ENCODE results near the gene FAM234B. TPM values are rescaled to one million over a fixed set of nuclear protein-coding genes. Genes with fewer than 3 reads are reported as not detected.

FAM234B gene
- total RNA-seq, 6 donors from 2014 or later: 3.1 to 16.2 (median 8.8) TPM

GRCh38 chr12:13126494-13126893, 82.3 kb downstream of the FAM234B start:
- H3K4me1 ChIP-seq: peaks cover 0 to 8% (median 0%) of the 10 kb centered on the region in 4 donors
- 88 to 90% methylated on average over 3 of the region's 3 CpGs for WGBS, 2 donors
- H3K27ac ChIP-seq: no peak overlapping the region

GRCh38 chr12:13127444-13127843, 83.3 kb downstream of the FAM234B start:
- Histone ChIP-seq H3K27me3 (no peaks in the 10 kb centered on the region), H3K4me3 (no peak overlapping the region), H3K9me3 (no peaks in the 10 kb centered on the region), H3K36me3 (no peaks in the 10 kb centered on the region), H3K4me1 (peaks cover 0 to 8% (median 0%) of the 10 kb centered on the region in 4 donors), H3K27ac (no peak overlapping the region)
- no peak for TF ChIP-seq POLR2A (IDR thresholded peaks at IDR 0.05)
- no peak for TF ChIP-seq EP300 (IDR thresholded peaks at IDR 0.05)
- no peak for TF ChIP-seq POLR2AphosphoS5 (IDR thresholded peaks at IDR 0.05)
- TF ChIP-seq CTCF (IDR thresholded peaks at IDR 0.05): no peak
- no peak for DNase-seq
- ATAC-seq (ENCODE audit: low FRiP score in 2 of 2): no peak
- 30 to 49% methylated on average over 4 to 5 of the region's 5 CpGs for WGBS, 2 donors

More at GRCh38 chr12:13126494-13126893, 82.3 kb downstream of the FAM234B start:
- H3K4me3 ChIP-seq: no peak overlapping the region
- DNase-seq (no peak), ATAC-seq (ENCODE audit: low FRiP score in 2 of 2) (no peak)
- no peaks in the 10 kb centered on the region for H3K27me3 ChIP-seq
- H3K9me3 ChIP-seq: no peaks in the 10 kb centered on the region
- no peaks in the 10 kb centered on the region for H3K36me3 ChIP-seq
- no peak for TF ChIP-seq EP300 (IDR thresholded peaks at IDR 0.05)
- TF ChIP-seq POLR2A (IDR thresholded peaks at IDR 0.05): no peak
- no peak for TF ChIP-seq CTCF (IDR thresholded peaks at IDR 0.05)
- TF ChIP-seq POLR2AphosphoS5 (IDR thresholded peaks at IDR 0.05): no peak

GRCh38 chr12:13128291-13128965, 84.2 kb downstream of the FAM234B start:
- WGBS, 2 donors: 86% methylated on average over 8 of the region's 8 CpGs
- ATAC-seq (ENCODE audit: low FRiP score in 2 of 2) (no peak), DNase-seq (no peak)
- H3K27me3 ChIP-seq: no peaks in the 10 kb centered on the region
- no peak overlapping the region for H3K27ac ChIP-seq
- H3K36me3 ChIP-seq: no peaks in the 10 kb centered on the region
- TF ChIP-seq EP300 (IDR thresholded peaks at IDR 0.05): no peak
- TF ChIP-seq POLR2AphosphoS5 (IDR thresholded peaks at IDR 0.05): no peak
- TF ChIP-seq POLR2A (IDR thresholded peaks at IDR 0.05): no peak
- no peak for TF ChIP-seq CTCF (IDR thresholded peaks at IDR 0.05)
- H3K9me3 ChIP-seq: no peaks in the 10 kb centered on the region
- peaks cover 0 to 8% (median 0%) of the 10 kb centered on the region in 4 donors for H3K4me1 ChIP-seq
- H3K4me3 ChIP-seq: no peak overlapping the region

- no peak for ATAC-seq (ENCODE audit: low FRiP score in 2 of 2)
These were observed 86.8 kb downstream of the FAM234B start for GRCh38 chr12:13130981-13131380.

More at GRCh38 chr12:13130981-13131380, 86.8 kb downstream of the FAM234B start:
- Histone ChIP-seq H3K36me3 (no peaks in the 10 kb centered on the region), H3K27ac (no peak overlapping the region), H3K27me3 (no peaks in the 10 kb centered on the region), H3K4me3 (no peak overlapping the region), H3K4me1 (peaks cover 3 to 19% (median 7%) of the 10 kb centered on the region in 4 donors), H3K9me3 (no peaks in the 10 kb centered on the region)
- DNase-seq: no peak
- WGBS, 2 donors: 65 to 73% methylated on average over 3 of the region's 3 CpGs
- no peak for TF ChIP-seq CTCF (IDR thresholded peaks at IDR 0.05)
- TF ChIP-seq POLR2AphosphoS5 (IDR thresholded peaks at IDR 0.05): no peak

Other genes starting within 250 kb of the FAM234B start
- 10 to 100 TPM; 34.0 to 64.0 (median 45.2) TPM for gene DDX47, start 231.0 kb upstream of the FAM234B start, total RNA-seq
- 100 to 1,000 TPM; 194 to 890 (median 653) TPM for gene GPRC5A, start 152.8 kb upstream of the FAM234B start, total RNA-seq
- gene GPRC5D, start 92.2 kb upstream of the FAM234B start, total RNA-seq: 1 to 10 TPM in 1 of 6 donors, under 1 TPM in 1, not detected in 4; 0.66 to 2.1 TPM
- gene HEBP1, start 44.1 kb upstream of the FAM234B start, total RNA-seq: 10 to 100 TPM; 25.1 to 70.9 (median 63.7) TPM
- not detected for gene GSG1, start 59.3 kb downstream of the FAM234B start, total RNA-seq
- 100 to 1,000 TPM in 4 of 6 donors, 10 to 100 TPM in 2; 18.9 to 360 (median 165) TPM for gene EMP1, start 152.3 kb downstream of the FAM234B start, total RNA-seq

All from upper lobe of left lung (tissue), 6 donors.